NCI-H1417 (cell line): ENCODE measurements around the gene TTLL6.
"Not testable (repeated sequence)": the region's sequence is repeated elsewhere in the genome, so short reads cannot be mapped to it uniquely, and the experiment has no call there.

ENCODE experiments used
- DNase-seq, 3 experiments: peaks; one replicate each; lab custom pipeline; 2025; lab: John Stamatoyannopoulos, UW

TTLL6 gene

DNA sequence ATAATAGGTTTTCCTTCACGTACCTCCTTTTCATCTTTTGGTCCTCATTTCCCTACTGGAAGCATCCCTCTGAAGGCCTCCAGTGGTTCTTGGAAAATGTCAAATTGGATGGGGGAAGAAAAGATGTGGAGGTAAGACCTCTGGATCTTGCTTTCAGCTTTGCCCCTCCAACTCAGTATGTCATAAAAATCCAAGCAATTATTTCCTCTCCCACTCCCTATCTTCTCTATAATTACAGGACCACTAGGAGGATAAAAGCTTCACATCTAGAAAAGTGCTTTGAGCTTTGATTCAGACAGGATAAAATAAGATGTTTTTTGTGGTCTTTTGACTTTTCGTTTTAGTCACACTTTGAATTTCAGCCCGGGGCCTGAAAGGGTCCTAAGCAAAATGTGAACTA, 1.7 kb downstream of the TTLL6 start:
- peak in 1 of 3 experiments; percentile 14 for DNase-seq

DNA sequence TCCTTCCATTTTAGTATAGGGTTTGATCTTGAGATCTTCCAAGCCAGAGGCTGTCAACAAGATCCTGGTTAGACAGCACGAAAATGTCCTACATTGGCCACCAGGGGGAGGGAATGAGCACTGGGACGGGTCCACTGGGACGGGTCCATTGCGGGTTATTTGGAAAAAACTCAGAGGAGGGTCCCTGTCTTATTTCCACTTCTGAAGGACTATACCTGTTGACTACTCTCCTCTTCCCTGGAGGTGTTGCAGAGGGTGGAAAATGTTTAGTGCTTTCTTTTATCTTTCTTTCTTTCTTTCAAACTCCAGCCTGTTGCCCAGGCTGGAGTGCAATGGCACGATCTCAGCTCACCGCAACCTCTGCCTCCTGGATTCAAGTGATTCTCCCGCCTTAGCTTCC, 2.5 kb downstream of the TTLL6 start:
- peak in 2 of 3 experiments; percentile 40 to 46 for DNase-seq

DNA sequence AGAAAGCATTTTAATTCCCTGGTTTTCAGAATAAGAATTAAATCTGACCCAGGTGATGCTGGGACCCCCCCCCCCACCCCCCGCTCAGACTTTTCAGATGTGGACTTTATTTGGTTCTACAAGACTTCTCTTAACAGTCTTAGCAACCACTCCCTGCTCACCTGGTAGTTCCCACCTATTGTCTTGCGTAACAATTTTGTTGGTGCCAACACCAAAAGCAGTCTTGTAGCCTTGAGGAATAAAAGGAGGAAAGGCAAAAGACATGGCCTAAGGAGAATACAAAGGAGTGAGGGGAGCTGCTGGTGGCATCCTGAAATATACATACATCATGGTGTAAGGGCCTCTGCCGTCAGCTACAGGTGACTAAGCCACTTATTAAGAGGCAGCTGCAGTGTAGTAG, 5.0 kb downstream of the TTLL6 start:
- DNase-seq: no peak

DNA sequence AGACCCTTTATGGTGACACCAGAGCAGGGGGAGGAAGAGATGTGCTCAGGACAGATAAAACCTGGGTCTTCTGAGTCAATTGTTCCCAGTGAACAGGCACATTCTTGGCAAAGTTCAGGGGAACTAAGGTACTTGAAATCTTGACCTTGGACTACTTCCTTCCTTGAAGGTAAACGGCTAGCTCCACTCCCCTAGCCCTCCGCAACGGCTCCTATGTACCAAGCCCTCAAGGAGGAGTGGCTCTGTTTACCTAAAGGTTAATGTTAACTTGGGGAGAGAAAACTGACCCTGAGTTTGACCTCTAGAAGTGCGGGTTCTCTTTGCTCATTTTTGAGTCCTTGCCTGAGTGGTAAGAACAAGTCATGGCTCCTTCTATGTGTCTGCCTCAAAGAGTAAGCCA, 7.8 kb downstream of the TTLL6 start:
- DNase-seq: no peak

DNA sequence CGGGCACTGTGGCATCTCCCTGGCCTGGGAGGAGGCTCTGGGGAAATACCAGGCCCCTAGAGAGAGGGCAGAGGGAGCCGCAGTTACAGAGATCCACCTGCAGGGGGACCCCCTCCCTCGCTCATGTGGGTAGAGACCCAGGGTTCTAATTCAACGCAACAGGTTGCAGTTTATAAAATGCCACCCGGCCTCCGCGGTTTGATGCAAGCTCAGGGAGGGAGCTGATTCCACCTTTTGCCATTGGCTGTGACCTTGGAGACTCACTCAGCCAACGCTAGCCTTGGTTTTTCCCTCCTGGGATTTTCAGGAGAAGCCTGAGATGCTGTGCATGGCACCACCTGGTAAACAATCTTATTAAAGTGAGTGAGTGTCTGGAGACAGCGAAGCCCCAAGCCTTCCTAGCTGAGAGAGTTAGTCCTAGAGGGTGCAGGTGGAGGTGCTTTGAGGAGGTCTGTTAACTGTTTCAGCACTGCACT, 12.1 kb downstream of the TTLL6 start:
- peak; percentile 55 to 81 (median 67) for DNase-seq

DNA sequence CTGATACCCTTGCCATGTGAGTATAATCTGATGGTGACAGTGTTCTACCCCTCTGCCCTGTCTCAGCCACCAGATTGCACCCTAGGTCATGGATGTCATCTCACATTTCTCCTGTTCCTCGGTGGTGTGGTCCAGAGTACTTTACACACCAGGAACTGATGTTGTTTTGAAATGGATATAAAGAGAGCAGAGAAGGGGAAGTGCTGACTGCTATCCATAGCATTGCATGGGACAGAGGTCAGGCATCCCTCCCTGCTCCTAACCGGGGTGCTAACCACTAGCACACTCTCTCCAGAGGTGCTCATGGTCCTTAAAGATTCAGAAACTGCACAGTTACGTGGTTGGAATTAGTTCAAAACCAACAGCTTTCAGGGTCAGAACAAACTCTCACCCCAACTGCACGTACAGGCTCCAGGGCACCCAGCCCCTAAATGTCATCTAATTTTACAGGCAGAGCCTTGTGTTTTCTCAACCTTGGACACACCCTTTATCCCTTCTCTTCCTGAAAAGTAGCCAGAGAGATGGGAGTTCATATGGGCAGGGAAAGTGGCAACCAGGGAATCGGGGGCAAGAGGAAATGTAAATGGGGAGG, 16.3 kb downstream of the TTLL6 start:
- DNase-seq: no peak

DNA sequence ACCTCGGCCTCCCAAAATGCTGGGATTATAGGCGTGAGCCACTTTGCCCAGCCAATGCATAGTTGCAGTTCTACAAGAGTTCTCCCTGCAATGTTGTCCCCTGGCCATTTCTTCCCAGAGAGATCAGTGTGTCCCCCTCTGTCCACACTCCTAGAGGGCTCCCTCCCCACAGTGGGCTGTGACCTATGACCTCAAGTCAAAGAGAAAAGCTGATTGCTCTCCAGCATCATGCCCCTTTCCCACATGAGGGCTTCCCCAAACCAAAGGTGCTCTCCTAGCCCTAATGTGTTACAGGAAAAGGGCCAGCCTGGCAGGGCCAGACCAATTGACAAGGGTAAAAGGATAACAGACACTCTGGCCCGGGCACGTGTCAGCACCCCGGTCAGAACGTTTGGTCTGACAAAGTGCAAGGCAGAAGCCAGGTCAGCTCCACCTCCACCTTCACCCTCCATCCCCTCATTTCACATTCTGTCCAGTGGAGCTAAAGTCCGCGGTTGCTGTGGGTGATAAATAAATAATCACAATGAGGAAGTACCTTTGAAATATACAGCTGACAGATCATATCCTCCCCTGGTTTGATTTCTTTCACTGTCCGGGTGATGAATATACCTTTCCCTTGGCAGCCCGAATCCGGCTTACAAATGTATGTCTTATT, 17.8 kb downstream of the TTLL6 start:
- DNase-seq: no peak

DNA sequence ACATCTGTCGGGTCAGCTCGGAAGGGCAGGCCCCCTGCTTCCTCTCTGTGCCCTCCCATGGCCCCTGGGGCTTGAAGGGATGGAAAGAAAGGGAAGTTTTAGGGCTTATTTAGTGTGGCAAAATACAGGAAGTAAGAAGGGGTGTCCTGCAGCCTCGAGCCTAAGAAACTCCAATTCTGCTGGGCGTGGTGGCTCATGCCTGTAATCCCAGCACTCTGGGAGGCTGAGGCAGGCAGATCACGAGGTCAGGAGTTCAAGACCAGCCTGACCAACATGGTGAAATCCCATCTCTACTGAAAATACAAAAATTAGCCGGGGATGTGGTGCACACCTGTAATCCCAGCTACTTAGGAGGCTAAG, 20.9 kb downstream of the TTLL6 start:
- DNase-seq: not testable (repeated sequence)

DNA sequence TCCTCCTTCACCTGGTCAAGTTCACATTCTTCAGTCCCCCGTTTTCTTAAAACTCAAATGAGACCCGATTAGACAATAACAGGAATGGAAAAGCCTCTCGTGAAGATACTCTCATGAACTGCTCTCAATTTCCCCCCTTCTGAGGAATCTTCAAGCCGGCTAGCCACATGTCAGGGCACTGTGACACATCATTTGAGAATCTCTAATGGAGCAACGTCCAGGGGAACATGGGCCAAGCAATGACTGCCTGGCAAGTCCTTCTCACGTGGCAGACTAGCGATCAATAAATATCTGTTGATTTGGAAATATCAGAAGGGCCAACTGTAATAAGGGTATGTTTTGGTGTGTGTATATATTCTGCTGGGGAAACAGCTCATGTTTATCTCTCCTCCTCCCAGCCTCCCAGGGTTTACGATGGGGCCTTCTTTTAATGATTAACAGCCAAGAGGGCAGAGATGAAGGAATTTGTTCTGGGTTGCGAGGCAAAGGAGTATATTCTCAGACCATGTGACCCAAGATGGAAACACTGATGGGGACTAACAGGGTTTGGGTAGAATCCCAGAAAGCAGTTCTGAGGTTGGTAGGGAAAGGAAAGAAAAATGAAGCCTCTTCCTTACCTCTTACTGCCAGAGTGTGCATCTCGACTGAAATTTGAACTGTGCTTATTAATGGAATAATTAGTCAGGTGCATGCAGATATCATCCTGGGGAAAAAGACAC, 21.4 kb downstream of the TTLL6 start:
- DNase-seq: no peak

DNA sequence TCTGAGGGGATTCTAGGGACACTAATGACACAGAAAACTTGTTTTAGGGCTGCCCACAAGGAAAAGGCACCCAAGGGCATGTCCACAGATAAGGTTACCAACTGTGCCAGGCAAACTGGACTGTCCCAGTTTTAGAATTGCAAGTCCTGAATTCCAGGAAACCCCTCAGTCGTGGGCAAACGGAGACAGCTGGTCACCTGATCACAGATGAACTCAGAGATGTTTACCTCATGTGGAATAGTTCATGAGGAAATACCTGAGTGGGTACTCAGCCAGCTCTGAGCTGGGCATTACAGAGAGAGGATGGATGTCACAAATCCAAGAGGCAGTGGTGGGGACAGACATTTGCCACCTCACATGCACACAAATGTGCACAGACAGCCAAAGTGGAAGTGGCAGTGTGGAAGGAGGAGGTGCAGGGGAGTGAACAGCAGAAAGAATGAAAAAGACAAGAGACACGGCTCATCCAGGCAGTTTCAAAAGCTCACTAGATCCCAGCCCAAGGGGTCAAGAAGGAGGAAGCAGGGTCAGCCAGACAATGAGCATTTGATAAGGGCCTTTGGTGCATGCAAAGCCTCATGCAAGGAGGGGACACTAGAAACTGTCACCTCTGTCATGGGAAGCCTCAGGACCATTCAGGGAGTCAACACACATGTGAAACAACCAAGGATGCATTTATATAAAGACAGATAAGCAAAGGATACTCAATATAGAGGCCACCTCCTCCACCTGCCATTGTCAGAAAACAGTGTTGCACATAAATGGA, 24.8 kb downstream of the TTLL6 start:
- DNase-seq: no peak

DNA sequence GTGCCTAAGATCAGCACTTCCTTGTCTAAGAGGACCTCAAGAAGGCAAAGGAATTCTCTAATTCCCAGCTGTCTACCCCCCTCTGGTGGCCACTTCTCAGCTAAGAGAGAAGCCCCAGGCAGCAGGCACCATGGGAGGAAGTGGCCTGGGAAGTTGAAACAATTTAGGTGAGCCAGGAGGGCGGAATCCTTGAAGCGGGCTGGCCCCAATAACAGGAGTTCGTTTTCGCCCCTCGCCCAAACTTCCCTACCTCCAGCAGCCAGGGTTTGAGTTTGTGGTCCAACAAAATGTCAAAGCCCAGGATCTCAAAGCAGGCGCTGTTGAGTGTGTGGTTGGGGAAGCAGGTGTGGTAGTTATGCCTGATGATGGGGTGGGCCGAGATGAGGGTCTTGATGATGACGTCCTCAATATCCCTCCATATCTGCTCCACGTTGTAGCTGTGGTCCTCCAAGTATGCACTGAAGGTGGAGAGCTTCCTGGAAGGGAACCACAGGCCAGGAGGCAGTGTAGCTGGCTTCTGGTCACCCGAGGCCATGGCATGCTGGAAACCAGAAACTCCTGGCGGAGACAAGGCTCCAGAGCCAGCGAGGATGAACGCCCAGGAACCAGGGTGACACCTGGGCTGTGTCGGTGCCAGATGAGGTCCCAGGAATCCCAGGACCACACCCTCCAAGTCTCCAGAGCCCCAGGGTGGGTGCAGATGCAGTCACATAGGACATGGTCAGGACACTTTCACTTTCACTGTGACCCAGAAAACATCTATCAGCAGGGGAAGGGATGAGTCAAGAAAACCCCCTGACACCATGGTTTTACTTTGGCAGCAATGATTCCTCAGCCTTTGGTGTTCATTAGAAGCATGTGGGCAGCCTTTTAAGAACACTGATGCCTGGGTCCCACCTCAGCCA, 25.6 kb downstream of the TTLL6 start:
- DNase-seq: peak; percentile 29 to 78 (median 74)

DNA sequence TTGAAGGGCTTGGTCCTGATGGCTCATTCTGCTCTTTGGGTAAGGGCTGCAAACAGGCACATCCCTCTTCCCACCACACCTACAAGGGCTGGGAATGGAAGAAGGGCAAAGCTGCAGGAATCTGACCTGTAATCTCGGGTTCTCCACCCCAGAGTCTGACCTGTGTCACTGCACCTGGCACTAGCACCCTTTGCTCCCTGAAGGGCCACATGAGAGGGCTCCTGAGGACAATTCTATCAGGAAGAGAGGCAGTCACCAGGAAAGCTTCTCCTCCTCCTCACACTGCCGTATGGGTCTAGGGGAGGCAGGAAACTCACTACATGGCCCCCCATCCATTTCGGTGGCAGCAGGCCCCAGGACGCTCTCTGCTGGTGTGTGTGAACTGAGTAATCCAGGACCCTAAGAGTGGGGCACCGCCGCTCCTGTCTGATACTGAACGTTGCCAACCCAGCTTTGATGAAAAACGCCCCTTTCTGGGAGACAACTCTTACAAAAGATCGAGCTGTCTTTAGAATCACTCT, 26.4 kb downstream of the TTLL6 start:
- no peak for DNase-seq

DNA sequence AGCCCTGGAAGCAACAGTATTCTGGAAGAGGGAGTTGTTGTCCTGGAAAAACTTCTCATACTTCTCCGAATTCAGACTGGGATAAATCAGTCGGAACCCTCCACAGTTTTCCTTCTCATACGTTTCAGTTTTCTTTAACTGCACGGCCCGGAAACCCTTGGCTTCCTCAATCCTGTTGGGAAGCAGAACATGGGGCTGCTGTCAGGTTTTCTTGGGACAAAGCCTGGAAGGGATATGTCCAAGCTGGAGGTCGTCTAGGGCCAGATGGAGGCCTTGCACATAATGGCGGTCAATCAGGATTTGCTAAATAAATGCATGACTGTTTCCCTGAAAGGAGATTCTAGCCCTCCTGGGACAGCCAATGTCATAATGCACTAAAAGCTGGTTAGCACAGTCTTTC, 29.2 kb downstream of the TTLL6 start:
- DNase-seq: no peak

DNA sequence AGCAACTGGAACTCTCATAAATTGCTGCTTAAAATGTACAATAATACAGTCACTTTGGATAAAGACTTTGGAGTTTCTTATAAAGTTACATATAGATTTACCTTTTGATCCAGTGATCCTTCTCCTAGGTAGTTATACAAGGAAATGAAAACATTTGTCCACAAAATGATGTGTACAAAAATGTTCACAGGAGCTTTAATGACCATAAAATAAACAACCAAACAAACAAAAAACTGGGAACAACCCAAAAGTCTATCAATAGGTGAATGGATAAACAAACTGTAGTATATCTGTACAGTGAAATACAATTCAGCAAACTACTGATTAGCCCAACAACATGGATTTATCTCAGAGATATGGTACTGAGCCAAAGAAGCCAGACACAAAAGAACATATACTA, 37.6 kb downstream of the TTLL6 start:
- no peak for DNase-seq

DNA sequence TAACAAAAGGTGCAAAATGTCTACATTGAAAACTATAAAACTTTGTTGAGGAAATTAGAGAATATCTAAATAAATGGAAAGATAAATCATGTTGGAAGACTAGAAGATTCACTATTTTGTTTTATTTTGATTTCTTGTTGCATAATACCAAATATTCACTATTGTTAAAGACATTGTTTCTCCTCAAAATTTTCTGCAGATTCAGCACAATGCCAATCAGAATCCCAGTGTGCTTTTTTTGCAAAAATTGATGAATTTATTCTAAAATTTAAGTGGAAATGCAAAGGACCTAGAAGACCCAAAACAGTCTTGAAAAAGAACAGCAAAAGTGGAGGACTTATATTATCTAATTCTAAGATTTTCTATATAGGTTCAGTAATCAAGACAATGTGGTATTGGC, 40.4 kb downstream of the TTLL6 start:
- DNase-seq: no peak

DNA sequence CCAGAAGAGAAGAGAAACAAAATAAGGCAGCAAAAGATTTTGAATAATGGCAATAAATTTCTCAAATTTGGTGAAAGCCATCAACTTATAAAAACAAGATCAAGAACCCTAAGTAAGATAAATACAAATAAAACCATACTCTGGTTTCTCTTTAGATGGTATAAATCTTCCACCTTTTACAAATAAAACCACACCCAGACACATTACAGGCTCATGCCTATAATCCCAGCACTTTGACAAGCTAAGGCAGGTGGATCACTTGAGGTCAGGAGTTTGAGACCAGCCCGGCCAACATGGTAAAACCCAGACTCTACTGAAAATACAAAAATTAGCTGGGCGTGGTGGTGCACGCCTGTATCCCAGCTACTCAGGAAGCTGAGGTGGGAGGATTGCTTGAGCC, 43.8 kb downstream of the TTLL6 start:
- DNase-seq: no peak

DNA sequence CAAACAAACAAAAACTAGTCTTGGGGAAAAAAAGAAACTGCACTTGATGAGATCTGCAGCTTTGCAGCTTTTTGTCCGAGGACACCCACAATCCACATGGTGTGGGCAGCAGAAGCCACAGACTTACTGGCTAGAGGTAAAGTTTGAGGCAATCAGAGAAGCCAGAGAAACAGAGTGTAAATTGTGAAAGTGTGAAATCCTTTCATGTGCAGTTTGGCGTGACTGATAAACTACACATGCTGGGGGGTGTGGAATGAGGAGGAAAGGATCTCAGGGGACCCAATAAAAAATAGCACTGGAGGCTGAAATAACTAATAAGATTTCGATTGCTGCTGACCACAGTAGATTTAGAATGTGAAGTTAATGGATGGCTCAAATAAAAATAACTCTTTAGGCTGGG, 46.1 kb downstream of the TTLL6 start:
- no peak for DNase-seq

DNA sequence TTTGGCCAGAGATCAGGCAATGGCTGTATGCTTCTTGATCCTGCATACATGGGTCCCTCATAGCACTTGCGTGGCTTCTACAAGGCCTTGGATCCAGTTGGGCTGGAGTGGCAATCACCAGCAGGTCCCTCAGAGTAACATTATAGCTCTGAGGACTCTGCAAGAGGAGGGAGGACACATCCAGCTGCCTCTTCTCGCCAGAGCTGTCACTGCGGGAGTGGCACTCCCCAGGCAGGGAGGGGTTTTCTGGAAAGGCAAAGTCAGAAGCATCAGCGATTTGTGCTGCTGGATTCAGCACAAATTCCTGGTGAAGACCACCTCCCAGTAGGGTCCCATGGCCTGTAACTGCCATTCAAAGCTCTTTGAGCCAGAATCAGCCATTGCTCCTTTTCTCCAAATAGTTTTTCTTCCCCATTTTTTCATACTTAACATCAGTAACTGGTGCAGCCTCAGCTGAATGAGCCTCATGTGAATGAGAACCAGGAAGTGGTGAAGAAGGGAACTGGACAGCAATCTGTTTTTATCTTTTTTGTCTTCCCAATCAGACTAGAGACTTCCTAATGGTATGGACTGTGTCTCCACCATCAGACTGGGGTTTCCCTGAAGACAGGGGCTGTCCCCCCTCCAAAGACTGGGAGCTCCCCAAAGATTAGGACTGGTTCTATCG, 47.9 kb downstream of the TTLL6 start:
- DNase-seq: peak in 1 of 3 experiments; percentile 37

DNA sequence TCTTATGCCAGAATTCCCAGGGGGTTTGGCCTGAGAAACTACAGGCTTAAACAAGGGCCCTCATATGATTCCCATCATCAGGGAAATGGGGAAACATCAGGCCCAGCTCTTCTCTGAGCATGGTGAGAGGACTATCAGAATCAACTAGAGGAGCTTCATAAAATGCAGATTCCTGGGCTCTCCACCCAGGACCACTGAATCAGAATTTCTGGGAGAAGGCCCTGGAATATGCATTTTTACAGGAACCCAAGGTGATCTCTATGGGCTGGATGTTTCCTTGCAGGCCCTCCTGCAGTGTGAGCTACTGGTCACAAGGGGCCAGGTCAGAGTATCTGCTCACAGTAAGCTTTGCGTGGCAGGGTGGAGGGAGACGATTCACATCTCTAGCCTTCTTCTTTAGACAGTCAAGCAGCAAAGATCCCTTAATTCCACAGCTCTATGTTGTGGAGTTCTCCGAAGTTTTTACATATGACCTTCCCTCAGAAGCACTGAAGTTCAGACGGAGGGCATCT, 49.7 kb downstream of the TTLL6 start:
- no peak for DNase-seq

DNA sequence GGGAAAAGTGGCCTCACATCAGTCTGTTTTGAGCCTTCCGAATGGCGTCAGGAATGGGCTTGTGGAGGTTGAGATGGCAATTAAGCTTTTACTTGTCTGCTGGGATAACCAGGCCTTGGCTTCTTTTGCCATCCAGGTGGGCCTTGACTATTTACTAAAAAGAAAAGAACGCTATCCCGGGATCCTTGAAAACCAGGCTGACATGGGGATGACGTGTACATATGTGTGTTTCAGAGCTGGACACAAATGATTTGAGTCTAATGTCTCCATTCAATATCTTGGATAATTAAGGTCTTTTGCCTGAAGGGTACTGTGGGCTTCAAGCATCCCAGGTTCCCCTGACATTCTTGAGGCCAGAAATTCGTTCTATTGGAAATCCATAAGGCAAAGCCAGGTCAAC, 55.9 kb downstream of the TTLL6 start:
- DNase-seq: no peak

DNA sequence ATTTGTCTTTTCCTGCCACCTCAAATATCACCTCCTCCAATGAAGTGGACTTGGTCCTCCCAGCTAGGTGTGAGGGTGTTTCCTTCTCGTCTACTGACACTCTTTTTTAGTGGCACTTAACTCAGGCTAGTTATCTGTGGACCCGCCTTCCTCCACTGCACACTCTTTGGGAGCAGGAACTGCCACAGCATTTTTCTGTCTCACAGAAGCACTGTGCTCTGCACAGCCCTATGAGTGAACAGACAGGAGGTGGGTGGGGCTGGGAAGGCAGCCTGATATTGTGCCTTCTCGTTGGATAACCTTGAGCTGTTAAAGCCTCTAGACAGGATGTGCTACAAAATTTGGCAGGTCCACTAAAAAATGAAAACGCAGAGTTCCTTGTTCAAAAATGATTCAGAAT, 56.6 kb downstream of the TTLL6 start:
- DNase-seq: no peak
